ENCODE results near the gene ACAD9.
A peak's percentile ranks its signal among the peaks of the same experiment; 100 is the strongest.

The ACAD9 gene

GRCh38 chr3:128874481-128875180 lies 4.8 kb upstream of the ACAD9 start:
- TF ChIP-seq, protein P1, sequence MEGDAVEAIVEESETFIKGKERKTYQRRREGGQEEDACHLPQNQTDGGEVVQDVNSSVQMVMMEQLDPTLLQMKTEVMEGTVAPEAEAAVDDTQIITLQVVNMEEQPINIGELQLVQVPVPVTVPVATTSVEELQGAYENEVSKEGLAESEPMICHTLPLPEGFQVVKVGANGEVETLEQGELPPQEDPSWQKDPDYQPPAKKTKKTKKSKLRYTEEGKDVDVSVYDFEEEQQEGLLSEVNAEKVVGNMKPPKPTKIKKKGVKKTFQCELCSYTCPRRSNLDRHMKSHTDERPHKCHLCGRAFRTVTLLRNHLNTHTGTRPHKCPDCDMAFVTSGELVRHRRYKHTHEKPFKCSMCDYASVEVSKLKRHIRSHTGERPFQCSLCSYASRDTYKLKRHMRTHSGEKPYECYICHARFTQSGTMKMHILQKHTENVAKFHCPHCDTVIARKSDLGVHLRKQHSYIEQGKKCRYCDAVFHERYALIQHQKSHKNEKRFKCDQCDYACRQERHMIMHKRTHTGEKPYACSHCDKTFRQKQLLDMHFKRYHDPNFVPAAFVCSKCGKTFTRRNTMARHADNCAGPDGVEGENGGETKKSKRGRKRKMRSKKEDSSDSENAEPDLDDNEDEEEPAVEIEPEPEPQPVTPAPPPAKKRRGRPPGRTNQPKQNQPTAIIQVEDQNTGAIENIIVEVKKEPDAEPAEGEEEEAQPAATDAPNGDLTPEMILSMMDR (IDR thresholded peaks at IDR 0.05; ENCODE audit: low read depth, low read length): no peak
- H3K4me3 ChIP-seq (ENCODE audit: low read depth, low read length): no peak overlapping the region

GRCh38 chr3:128875556-128876120 lies 3.8 kb upstream of the ACAD9 start:
- TF ChIP-seq, protein P1 (IDR thresholded peaks at IDR 0.05; ENCODE audit: low read depth, low read length): peak; percentile 39
- no peak overlapping the region for H3K4me3 ChIP-seq (ENCODE audit: low read depth, low read length)

- H3K4me3 ChIP-seq (ENCODE audit: low read depth, low read length): peak overlapping the region; percentile 92
Measured at GRCh38 chr3:128878011-128878457, 1.4 kb upstream of the ACAD9 start.

DNA sequence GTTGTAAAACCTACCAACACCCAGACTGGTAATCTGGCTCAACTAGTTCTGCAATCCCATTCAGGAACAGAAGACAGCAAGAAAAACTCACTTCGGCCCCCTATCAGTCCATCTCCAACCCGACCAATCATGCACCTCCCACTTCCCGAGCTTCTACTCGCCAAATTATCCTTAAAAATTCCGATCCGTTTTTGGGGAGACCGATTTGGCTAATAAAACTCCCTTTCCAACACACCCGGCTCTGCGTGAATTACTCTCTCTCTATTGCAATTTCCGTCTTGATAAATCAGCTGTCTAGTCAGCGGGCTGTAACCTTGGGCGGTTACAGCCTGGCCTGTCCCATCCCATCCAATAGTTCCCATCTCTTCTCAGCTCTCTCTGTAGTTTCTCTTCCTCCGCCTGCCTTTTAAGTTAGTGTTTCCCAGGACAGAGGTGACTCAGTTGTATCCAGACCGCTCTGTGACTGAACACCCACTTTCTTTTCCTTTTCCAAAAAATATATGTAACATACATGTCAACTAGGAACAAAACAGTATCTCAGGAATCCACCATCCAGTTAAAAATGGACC lies 780 bp upstream of the ACAD9 start:
- TF ChIP-seq, protein P1 (IDR thresholded peaks at IDR 0.05; ENCODE audit: low read depth, low read length): no peak

More at GRCh38 chr3:128878011-128878457, 1.4 kb upstream of the ACAD9 start:
- TF ChIP-seq, protein P1 (IDR thresholded peaks at IDR 0.05; ENCODE audit: low read depth, low read length): no peak

DNA sequence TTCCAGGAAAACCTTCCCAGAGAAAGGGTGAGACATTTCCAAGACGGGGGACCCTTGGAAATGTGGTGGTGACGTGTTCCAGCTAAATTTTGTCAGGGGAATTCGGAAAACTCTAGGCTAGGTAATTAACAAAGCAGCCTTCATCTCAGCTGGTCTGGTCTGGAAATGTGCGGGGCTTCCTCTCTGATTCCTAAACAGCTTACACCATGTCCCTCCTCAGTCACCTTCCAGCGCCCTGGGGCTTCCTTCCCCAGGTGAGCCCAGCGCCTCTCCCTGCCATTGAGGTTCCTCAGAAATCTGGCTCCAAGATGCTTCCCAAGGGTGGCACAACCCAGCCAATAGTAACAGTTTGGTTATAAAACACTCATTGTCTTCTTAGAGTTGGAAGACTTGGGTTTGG lies 571 bp downstream of the ACAD9 start:
- TF ChIP-seq, protein P1 (IDR thresholded peaks at IDR 0.05; ENCODE audit: low read depth, low read length): no peak
- peak overlapping the region; percentile 92 for H3K4me3 ChIP-seq (ENCODE audit: low read depth, low read length)

More for the DNA sequence above, 780 bp upstream of the ACAD9 start:
- H3K4me3 ChIP-seq (ENCODE audit: low read depth, low read length): peak overlapping the region; percentile 92

DNA sequence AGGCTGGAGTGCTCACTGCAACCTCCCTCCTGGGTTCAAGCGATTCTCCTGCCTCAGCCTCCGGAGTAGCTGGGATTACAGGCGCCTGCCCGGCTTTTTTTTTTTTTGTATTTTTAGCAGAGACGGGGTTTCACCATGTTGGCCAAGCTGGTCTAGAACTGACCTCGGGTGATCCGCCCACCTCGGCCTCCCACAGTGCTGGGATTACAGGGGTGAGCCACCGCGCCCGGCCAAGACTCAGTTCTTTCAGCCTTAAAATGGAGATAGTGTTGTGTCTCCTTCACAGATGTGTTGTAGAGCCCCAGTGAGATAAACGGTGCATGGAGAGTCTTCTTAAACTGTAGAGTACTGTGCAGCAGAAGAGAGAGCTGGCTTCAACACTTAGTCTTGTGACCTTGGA lies 1.0 kb downstream of the ACAD9 start:
- H3K4me3 ChIP-seq (ENCODE audit: low read depth, low read length): peak overlapping the region; percentile 92

DNA sequence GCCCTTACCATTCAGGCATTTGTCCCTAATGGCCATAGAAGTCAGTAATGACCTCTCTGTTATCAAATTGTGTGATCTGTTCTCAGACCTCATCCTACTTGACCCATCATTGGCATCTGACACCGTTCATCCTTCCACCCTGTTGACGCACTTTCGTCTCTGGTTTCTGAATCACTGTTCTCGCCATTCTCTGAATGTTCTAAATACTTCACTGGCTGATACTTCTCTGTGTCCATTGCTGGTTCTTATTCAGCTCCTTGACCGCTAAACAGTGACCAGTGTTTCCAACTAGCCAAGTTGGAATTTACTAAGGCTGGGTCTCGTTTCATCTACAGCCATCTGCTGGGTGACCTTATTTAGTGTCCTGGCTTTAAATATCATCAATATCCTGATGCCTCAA lies 2.2 kb downstream of the ACAD9 start:
- H3K4me3 ChIP-seq (ENCODE audit: low read depth, low read length): no peak overlapping the region
- TF ChIP-seq, protein P1 (IDR thresholded peaks at IDR 0.05; ENCODE audit: low read depth, low read length): no peak

Data from WI38 (cell line).